ENCODE measurements around the gene NDE1. TPM values are rescaled to one million over a fixed set of nuclear protein-coding genes. Genes with fewer than 3 reads are reported as not detected.

The NDE1 gene
- total RNA-seq, 1 donor from 2014 or later, result 31.4 TPM

DNA sequence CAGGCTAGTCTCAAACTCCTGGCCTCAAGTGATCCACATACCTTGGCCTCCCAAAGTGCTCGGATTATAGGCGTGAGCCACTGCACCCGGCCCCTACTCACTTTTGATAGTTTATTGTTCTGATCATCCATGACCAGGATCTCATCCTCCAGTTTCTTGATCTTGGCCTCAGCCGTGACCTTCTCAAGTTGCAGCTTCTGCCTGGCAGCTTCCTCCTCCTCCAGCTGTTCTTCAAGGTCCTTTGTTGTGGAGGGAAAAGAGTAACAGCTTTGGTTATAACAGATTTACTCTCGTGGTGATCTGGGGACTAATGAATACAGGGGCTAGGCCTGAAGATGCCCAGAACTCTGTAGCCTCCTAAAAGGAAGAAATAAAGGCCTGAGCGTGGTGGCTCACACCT, 89.9 kb downstream of the NDE1 start:
- no peak overlapping the region for H3K4me3 Mint-ChIP-seq (ENCODE audit: unreplicated experiment)
- H3K27me3 Mint-ChIP-seq (ENCODE audit: low read depth, unreplicated experiment), result peaks cover 24% of the 10 kb centered on the region
- Histone ChIP-seq H2AFZ (ENCODE audit: low read depth, low read length) (no peak overlapping the region), H3K27ac (ENCODE audit: low read depth, low read length) (no peak overlapping the region), H3K4me3 (ENCODE audit: insufficient read depth, low read depth, low read length) (no peak overlapping the region), H3K4me1 (ENCODE audit: insufficient read depth, low read length) (no peaks in the 10 kb centered on the region), H3K9ac (ENCODE audit: low read length) (no peak overlapping the region), H3K79me2 (ENCODE audit: insufficient read depth, low read length) (no peaks in the 10 kb centered on the region), H3K4me2 (ENCODE audit: low read length) (no peak overlapping the region), H3K36me3 (ENCODE audit: insufficient read depth, low read length) (no peaks in the 10 kb centered on the region), H4K20me1 (ENCODE audit: insufficient read depth, low read length) (no peaks in the 10 kb centered on the region), H3K27me3 (ENCODE audit: insufficient read depth, low read length) (peaks cover 5% of the 10 kb centered on the region), H3K9me3 (ENCODE audit: insufficient read depth, low read depth, low read length) (no peaks in the 10 kb centered on the region)
- H3K27ac Mint-ChIP-seq (ENCODE audit: unreplicated experiment), result no peak overlapping the region
- peaks cover 6% of the 10 kb centered on the region for H3K9me3 Mint-ChIP-seq (ENCODE audit: unreplicated experiment)
- H3K36me3 Mint-ChIP-seq (ENCODE audit: low read depth, unreplicated experiment), result peaks cover 5% of the 10 kb centered on the region
- no peaks in the 10 kb centered on the region for H3K4me1 Mint-ChIP-seq (ENCODE audit: low read depth, unreplicated experiment)
- FAIRE-seq, result no peak
- DNase-seq (ENCODE audit: low read depth), result no peak
- TF ChIP-seq EZH2 (IDR thresholded peaks at IDR 0.05; ENCODE audit: insufficient read depth, low read length), result no peak
- TF ChIP-seq, protein P1, sequence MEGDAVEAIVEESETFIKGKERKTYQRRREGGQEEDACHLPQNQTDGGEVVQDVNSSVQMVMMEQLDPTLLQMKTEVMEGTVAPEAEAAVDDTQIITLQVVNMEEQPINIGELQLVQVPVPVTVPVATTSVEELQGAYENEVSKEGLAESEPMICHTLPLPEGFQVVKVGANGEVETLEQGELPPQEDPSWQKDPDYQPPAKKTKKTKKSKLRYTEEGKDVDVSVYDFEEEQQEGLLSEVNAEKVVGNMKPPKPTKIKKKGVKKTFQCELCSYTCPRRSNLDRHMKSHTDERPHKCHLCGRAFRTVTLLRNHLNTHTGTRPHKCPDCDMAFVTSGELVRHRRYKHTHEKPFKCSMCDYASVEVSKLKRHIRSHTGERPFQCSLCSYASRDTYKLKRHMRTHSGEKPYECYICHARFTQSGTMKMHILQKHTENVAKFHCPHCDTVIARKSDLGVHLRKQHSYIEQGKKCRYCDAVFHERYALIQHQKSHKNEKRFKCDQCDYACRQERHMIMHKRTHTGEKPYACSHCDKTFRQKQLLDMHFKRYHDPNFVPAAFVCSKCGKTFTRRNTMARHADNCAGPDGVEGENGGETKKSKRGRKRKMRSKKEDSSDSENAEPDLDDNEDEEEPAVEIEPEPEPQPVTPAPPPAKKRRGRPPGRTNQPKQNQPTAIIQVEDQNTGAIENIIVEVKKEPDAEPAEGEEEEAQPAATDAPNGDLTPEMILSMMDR (IDR thresholded peaks at IDR 0.05; ENCODE audit: insufficient read depth, low read depth, low read length), result no peak

DNA sequence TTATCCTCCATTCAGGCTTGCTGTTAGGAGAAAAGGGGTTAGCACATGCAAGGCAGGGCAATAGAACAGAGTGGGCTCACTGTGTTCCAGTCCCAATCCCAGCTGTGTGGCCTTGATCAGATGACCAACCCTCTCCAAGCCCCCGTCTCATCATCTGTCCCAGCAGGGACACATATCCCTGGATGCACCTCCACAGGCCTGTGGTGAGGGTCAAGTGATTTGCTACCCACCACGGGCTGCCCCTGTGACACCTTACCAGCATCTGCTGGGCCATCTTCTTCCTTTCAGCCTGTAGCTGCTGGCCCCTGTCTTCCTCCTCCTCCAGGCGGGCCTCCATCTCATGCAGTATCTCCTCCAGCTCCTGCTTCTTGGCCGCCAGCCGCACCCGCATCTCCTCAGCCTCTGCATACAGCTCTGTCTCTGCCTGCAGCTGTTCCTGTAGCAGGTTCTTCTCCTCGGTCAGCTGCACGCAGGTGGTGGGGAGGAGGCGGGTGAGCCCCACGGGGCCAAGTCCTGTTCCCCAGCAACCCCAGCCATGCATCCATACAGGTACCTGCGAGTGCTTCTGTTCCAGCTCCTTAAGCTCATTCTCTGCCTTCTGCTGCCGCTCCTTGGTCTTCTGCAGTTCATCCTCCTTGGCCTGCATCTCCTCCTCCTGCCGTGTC, 91.3 kb downstream of the NDE1 start:
- TF ChIP-seq, protein P1 (IDR thresholded peaks at IDR 0.05; ENCODE audit: insufficient read depth, low read depth, low read length), result no peak
- TF ChIP-seq EZH2 (IDR thresholded peaks at IDR 0.05; ENCODE audit: insufficient read depth, low read length), result no peak
- Mint-ChIP-seq H3K4me3 (ENCODE audit: unreplicated experiment) (no peak overlapping the region), H3K27me3 (ENCODE audit: low read depth, unreplicated experiment) (peaks cover 16% of the 10 kb centered on the region), H3K4me1 (ENCODE audit: low read depth, unreplicated experiment) (no peaks in the 10 kb centered on the region), H3K27ac (ENCODE audit: unreplicated experiment) (no peak overlapping the region), H3K9me3 (ENCODE audit: unreplicated experiment) (peaks cover 6% of the 10 kb centered on the region), H3K36me3 (ENCODE audit: low read depth, unreplicated experiment) (peaks cover 5% of the 10 kb centered on the region)
- Histone ChIP-seq H3K9me3 (ENCODE audit: insufficient read depth, low read depth, low read length) (no peaks in the 10 kb centered on the region), H3K4me1 (ENCODE audit: insufficient read depth, low read length) (no peaks in the 10 kb centered on the region), H2AFZ (ENCODE audit: low read depth, low read length) (no peak overlapping the region), H3K79me2 (ENCODE audit: insufficient read depth, low read length) (no peaks in the 10 kb centered on the region), H4K20me1 (ENCODE audit: insufficient read depth, low read length) (no peaks in the 10 kb centered on the region), H3K27ac (ENCODE audit: low read depth, low read length) (no peak overlapping the region), H3K4me3 (ENCODE audit: insufficient read depth, low read depth, low read length) (no peak overlapping the region), H3K4me2 (ENCODE audit: low read length) (no peak overlapping the region), H3K9ac (ENCODE audit: low read length) (no peak overlapping the region), H3K36me3 (ENCODE audit: insufficient read depth, low read length) (no peaks in the 10 kb centered on the region), H3K27me3 (ENCODE audit: insufficient read depth, low read length) (peaks cover 2% of the 10 kb centered on the region)
- FAIRE-seq (no peak), DNase-seq (ENCODE audit: low read depth) (no peak)

DNA sequence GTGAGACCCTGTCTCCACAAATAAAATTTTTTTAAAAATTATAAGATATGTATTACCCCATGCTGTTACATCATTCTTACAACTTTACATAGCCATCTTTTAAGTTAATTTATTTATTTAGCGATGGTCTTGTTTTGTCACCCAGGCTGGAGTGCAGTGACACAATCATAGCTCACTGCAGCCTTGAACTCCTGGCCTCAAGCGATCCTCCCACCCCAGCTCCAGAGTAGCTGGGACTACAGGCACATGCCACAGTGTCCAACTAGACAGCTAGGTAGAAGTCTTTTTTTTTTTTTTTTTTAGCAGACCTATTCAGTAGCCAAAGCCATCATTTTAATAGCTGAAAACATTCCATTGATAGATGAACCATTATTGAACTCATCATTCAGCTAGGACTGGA, 92.7 kb downstream of the NDE1 start:
- no peak overlapping the region for H3K4me3 ChIP-seq (ENCODE audit: insufficient read depth, low read depth, low read length)
- H3K27me3 ChIP-seq (ENCODE audit: insufficient read depth, low read length), result peaks cover 3% of the 10 kb centered on the region
- no peaks in the 10 kb centered on the region for H4K20me1 ChIP-seq (ENCODE audit: insufficient read depth, low read length)
- Mint-ChIP-seq H3K9me3 (ENCODE audit: unreplicated experiment) (peaks cover 6% of the 10 kb centered on the region), H3K27ac (ENCODE audit: unreplicated experiment) (no peak overlapping the region), H3K36me3 (ENCODE audit: low read depth, unreplicated experiment) (peaks cover 5% of the 10 kb centered on the region), H3K4me1 (ENCODE audit: low read depth, unreplicated experiment) (no peaks in the 10 kb centered on the region), H3K27me3 (ENCODE audit: low read depth, unreplicated experiment) (peaks cover 11% of the 10 kb centered on the region), H3K4me3 (ENCODE audit: unreplicated experiment) (no peak overlapping the region)
- no peaks in the 10 kb centered on the region for H3K4me1 ChIP-seq (ENCODE audit: insufficient read depth, low read length)
- no peaks in the 10 kb centered on the region for H3K9me3 ChIP-seq (ENCODE audit: insufficient read depth, low read depth, low read length)
- H3K36me3 ChIP-seq (ENCODE audit: insufficient read depth, low read length), result no peaks in the 10 kb centered on the region
- no peaks in the 10 kb centered on the region for H3K79me2 ChIP-seq (ENCODE audit: insufficient read depth, low read length)
- DNase-seq (ENCODE audit: low read depth), result no peak
- no peak overlapping the region for H3K4me2 ChIP-seq (ENCODE audit: low read length)
- no peak overlapping the region for H2AFZ ChIP-seq (ENCODE audit: low read depth, low read length)
- no peak overlapping the region for H3K9ac ChIP-seq (ENCODE audit: low read length)
- no peak overlapping the region for H3K27ac ChIP-seq (ENCODE audit: low read depth, low read length)
- no peak for TF ChIP-seq EZH2 (IDR thresholded peaks at IDR 0.05; ENCODE audit: insufficient read depth, low read length)
- TF ChIP-seq, protein P1 (IDR thresholded peaks at IDR 0.05; ENCODE audit: insufficient read depth, low read depth, low read length), result no peak
- FAIRE-seq, result no peak
